Coronary artery (tissue), 2 donors: ENCODE results near the gene MED9.
"Not testable (repeated sequence)": the region's sequence is repeated elsewhere in the genome, so short reads cannot be mapped to it uniquely, and the experiment has no call there.

Source experiments
- DNase-seq: peaks from one replicate; pipeline ENCODE4 v3.0.0-alpha.2; 2017; ENCODE audit warnings: low spot score
- H3K27ac ChIP-seq, 2 donors: fragments of 200-600 bp; sonication (generic); one replicate each; pipeline ENCODE4 v1.5.1; 2016 to 2019
- H3K4me3 ChIP-seq: fragments of 200-600 bp; sonication (generic); 2 replicates; pipeline ENCODE4 v1.5.1; 2016; ENCODE audit warnings: mild to moderate bottlenecking, moderate library complexity
- CTCF ChIP-seq: fragments of 200-600 bp; sonication (generic); IDR thresholded peaks from one replicate; pipeline ENCODE4 v1.5.1; 2019; ENCODE audit warnings: antibody characterized with exemption

MED9 gene

GRCh38 chr17:17455173-17455572, 21.6 kb upstream of the MED9 start:
- no peak for DNase-seq
- TF ChIP-seq CTCF = no peak
- Histone ChIP-seq H3K27ac (no peak overlapping the region), H3K4me3 (no peak overlapping the region)

- Histone ChIP-seq H3K27ac (no peak overlapping the region), H3K4me3 (no peak overlapping the region)
- DNase-seq = no peak
- TF ChIP-seq CTCF = no peak
Observed at GRCh38 chr17:17456251-17456650, 20.5 kb upstream of the MED9 start.

- H3K4me3 ChIP-seq = no peak overlapping the region
- TF ChIP-seq CTCF = no peak
- no peak overlapping the region for H3K27ac ChIP-seq
- no peak for DNase-seq
Observed at GRCh38 chr17:17457680-17458079, 19.1 kb upstream of the MED9 start.

GRCh38 chr17:17460038-17460437, 16.8 kb upstream of the MED9 start:
- no peak for DNase-seq
- Histone ChIP-seq H3K27ac (no peak overlapping the region), H3K4me3 (no peak overlapping the region)
- TF ChIP-seq CTCF = no peak

- TF ChIP-seq CTCF = no peak
- no peak overlapping the region for H3K4me3 ChIP-seq
- H3K27ac ChIP-seq = no peak overlapping the region
- no peak for DNase-seq
Observed at GRCh38 chr17:17462048-17462824, 14.6 kb upstream of the MED9 start.

GRCh38 chr17:17463821-17464220, 13.0 kb upstream of the MED9 start:
- no peak for DNase-seq
- no peak overlapping the region for H3K27ac ChIP-seq
- H3K4me3 ChIP-seq = no peak overlapping the region
- no peak for TF ChIP-seq CTCF

GRCh38 chr17:17465878-17466277, 10.9 kb upstream of the MED9 start:
- H3K27ac ChIP-seq, DNase-seq, H3K4me3 ChIP-seq: not testable (repeated sequence)
